Measurements from ENCODE around the gene NTM.

Gene NTM

GRCh38 chr11:131845255-131845654, 474.8 kb downstream of the NTM start:
- DNase-seq = no peak

GRCh38 chr11:131849485-131849884, 479.1 kb downstream of the NTM start:
- DNase-seq = no peak

- DNase-seq = no peak
Measured at GRCh38 chr11:131850507-131850906, 480.1 kb downstream of the NTM start.

DNA sequence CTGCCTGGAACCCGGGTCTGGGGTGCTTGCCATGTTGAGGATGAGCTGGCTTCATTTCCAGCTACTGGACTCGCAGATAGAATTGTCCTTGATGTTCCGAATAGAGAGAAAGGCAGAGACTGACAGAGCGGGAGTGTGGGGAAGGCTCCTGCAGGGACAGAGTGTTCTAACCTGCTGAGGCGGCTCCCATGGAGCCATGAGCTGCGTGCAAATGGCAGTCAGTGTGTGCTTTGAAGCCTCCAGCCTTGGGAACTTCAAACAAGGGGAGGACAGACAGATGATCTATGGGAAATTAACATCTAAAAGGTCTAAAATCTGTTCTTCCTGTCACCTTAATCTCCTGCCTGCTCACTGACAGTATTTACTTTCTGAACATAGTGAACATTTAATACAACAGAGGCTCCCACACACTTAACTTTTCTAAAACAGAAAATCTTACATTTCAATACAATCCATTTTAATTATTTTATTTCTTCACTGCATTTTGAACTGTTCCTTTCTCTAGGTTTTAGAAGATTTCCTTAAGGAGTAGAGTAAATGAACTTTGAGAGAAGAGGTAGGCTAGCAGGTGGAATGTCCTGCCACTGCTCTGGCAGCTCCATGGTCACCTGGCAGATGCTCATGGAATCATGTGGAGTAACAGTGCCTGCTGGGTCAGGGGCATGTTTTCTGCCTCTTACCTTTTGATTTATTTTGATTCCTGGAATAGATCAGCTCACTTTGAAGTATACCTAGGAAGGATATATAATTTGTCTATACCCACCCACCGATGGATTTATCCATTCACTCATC, 481.7 kb downstream of the NTM start:
- DNase-seq = no peak

DNA sequence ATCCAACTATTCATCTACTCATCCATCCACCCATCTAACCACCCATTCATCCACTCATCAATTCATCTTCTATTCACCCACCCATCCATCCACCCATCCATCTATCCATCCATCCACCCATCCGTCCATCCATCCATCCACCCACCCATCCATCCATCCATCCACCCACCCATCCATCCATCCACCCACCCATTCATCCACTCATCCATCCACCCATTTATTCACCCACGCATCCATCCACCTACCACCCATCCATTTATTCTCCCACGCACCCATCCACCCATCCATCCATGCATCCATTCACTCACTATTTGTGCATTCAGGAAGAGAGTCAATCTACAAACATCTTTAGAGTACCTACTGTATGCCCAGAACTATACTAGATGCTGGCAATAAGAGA, 482.3 kb downstream of the NTM start:
- DNase-seq = no peak

- DNase-seq = no peak
Measured at GRCh38 chr11:131854391-131854790, 484.0 kb downstream of the NTM start.

DNA sequence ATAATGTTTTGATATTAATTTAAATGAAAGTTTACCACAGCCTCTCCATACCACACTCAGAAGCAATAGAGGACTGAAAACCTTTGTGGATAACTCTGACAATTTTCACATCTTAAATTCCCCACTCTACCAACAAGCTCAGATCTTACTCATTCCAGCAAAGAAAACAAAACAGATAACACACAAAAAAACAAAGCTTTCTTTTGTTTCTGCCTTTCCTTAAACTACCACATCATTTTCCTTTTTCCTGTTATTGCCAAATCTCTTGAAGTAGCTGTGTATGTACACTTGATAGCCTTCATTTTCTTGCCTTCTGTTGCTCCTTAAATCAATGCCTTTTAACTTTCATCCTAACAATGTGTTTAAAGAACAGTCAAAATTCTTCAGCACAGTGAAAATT, 484.9 kb downstream of the NTM start:
- DNase-seq = no peak

DNA sequence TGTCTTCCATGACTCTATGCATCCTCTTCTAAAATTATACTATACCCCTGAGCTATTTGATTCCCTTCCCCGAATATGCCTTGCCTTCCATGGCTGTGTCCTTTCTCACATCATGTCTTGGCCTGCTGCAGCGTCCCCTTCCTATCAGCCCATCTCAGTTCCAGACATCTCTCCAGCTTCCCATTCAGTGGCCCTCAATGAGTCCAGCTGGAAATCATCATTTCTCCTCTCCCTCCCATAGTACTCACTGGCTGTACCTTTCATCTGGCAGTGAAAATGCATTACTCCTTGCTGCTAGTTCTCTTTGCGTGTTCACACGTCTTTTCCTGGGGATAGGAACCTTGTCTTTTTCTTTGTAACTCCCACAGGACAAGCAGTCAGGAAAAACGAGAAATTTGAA, 486.8 kb downstream of the NTM start:
- no peak for DNase-seq

GRCh38 chr11:131858505-131858904, 488.1 kb downstream of the NTM start:
- no peak for DNase-seq

GRCh38 chr11:131859538-131860210, 489.3 kb downstream of the NTM start:
- DNase-seq = no peak

GRCh38 chr11:131864228-131864627, 493.8 kb downstream of the NTM start:
- no peak for DNase-seq

DNA sequence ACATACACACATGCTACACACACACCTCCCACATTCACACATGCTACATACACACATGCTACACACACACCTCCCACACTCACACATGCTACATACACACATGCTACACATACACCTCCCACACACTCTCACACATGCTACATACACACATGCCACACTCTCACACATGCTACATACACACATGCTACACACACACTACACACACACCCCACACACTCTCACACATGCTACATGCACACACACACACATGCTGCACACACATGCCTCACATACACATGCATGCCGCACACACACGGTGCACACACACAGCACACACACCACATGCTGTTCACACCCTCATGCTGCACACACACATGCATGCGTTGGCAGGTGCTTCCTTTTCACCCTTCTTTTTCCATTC, 495.4 kb downstream of the NTM start:
- DNase-seq = no peak

DNA sequence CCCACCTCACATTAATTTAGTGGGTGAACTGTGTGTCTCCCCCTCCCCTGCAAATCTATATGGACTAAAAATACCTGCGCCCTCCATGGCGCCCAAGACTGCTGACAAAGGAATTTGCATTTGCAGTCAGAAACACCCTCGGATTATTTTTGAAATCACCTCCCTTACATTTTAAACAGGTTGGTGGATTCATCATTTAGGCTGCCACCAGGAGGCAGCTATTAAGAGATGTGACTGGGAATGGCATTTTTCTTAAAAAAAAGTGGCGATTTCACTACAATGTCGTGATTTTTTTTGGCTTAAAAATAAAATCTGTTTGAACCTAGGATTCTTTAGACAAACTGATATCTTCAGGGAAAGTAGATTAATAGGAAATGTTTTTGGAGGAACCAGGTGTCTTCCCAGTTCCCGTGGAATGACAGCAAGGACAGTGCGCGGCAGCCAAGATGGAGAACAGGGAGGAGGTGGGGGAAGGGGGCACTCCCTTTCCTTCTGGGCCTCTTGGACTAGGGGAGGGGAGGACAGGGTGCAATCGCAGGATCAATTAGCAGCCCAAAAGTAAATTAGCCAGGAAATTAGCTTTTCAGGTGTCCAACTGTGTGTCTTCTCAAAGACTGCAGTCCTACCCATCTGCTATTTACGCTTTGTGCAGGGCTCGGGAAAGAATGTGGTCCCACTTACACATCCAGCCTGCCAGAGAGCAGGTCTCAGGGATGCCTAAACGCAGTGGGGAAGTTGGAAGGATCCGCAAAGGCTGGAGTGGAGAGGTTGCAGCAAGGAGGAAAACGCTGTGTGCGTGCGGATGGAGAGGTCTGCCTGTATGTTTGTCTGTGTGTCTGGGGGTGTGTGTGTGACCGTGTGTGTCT, 496.4 kb downstream of the NTM start:
- DNase-seq = no peak

DNA sequence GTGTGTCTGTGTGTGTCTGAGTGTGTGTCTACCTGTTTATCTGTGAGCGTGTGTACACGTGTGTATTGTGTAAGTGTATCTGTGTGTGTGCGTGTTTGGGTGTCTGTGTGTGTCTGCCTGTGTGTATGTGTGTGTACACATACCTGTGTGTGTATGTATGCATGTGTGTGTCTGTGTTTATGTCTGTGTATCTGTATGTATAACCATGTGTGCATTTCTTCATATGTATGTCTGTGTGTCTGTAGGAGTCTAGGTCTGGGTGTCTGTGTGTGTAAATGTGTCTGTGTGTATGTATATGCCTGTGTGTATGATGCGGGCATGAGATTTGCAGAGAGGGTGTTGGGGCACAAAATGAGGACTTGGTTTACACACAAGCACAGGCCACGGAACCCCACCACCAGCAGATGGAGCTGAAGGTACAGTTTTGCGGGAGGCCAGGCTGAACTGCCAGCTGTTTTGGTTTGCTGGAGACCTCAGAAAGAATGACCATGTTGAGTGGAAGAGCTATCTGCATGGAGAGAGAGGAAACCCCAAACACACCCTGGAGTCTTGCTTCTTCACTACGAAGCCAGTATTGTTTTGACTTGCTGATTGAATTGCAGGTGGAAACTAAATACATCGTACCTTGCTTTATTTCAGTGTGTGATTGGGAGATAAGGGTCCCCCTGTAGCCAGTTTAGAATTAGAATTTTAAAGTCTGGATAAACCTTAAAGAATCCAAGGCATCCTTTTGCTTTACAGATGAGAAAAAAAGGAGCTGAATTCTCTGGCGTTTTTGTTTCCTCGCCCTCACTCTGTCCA, 497.2 kb downstream of the NTM start:
- no peak for DNase-seq

DNA sequence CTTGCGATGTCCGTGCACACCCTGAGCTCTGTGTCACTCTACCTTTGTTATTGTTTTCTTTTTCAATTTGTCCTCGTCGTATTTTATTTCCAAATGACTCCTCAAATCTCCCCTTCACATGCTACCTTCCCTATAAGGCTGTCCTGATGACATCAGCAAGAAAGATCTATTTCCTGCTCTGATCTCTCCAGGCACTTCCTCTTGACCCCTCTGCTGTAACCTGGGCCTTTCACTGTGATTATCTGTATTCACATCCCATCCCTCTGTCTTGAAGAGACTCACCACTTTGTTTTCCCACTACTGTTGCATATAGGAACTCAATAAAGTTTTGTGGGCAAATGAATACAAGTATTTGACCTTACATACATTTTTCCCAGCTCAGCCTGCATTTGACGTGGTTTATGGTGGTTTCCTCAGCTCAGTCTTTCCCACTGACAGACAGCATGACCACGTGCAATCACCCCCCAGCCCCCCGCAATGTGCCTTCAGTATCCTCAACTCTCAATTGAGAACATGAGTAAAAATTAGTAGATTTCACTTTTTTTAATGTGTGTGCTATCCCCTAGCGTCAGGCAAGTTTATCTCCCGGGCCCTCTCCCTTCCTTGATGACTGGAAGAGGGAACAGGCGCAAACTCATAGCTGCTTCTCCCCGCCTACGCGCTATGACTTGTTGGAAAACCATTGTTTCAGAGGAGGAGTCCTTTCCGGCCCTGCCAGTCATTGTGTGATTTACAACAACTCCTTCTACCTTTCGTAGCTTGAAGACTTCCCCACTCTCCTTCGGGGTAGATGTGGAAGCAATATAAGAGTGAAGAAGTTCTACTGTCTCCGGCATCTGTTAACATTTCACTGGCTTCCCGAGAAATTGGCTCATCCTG, 498.5 kb downstream of the NTM start:
- no peak for DNase-seq

DNA sequence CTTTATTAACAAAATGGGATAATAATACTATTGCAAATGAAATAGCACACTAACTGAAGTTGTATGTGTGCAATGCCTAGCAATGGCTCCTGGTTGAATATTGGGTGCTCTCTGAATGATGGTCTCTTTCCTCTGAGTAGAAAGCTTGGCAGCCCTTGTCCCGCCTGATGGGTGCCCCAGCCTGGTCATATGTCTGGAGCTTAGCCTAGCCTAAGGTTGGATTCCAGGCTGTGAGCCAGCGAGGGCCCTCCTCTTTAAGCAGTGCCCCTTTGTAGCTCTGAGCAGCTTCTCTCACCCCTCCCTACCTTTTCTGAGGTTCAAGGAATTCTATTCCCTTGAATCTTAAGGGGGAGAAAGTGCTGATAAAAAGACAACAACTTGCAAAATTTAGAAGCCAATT, 499.9 kb downstream of the NTM start:
- DNase-seq = no peak

- DNase-seq = no peak
Measured at GRCh38 chr11:131871006-131871405, 500.6 kb downstream of the NTM start.

- no peak for DNase-seq
Measured at GRCh38 chr11:131874070-131874469, 503.7 kb downstream of the NTM start.

DNA sequence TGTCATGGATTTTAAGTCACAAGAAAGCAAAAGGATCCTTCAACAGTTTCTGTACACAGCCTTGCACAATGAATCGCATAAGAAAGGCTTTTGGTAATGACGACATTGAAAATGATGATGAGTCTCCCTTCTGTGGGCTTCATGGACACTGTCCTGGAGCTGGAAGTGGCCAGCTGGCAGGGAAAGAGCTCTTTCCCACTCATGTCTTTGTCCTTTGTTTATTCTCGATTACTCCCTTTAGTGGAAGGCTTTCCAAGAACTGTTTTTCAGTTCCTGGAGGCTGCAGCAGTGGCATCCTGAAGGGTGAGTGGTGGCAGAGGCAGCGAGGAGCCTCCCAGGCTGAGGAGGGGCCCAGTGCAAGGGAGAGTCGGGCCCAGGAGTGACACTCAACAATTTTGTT, 505.2 kb downstream of the NTM start:
- DNase-seq = no peak

- no peak for DNase-seq
Measured at GRCh38 chr11:131877246-131877942, 507.0 kb downstream of the NTM start.

- DNase-seq = no peak
Measured at GRCh38 chr11:131880316-131880715, 509.9 kb downstream of the NTM start.

All from NCI-H1436 treated with DMSO at 0.1 percent for 48 hours (cell line).